ENCODE results near the gene PRR33. TPM values are rescaled to one million over a fixed set of nuclear protein-coding genes. Genes with fewer than 3 reads are reported as not detected.

The PRR33 gene
- total RNA-seq, 1 experiment from 2014 or later, result not detected

DNA sequence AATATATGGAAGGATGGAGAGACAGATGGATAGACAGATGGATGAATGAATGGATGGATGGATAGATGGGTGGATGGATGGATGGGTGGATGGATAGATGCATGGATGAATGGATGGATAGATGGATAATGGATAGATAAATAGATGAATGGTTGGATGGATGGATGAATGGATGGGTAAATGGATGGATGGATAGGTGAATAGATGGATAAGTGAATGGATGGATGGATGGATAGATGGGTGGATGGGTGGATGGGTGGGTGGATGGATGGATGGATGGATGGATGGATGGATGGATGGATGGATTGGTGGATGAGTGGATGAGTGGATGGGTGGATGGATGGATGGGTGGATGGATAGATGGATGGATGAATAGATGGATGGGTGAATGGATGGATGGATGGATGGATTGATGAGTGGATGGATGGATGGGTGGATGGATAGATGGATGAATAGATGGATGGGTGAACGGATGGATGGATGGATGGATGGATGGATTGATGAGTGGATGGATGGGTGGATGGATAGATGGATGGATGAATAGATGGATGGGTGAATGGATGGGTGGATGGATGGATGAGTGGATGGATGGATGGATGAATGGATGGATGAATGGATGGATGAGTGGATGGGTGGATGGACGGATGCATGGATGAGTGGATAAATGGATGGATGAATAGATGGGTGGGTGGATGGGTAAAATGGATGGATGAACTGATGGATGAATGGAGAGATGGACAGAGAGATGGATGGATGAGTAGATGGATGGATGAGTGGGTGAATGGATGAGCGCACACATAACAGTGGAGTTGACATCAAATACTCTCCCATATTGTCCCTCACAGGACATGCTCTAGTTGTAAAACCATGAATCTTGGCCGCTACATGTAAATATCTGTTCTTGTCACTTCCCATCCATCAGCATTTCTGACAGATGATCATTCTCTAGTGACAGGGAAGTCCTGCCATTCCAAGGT lies 30.0 kb downstream of the PRR33 start:
- intact Hi-C loops (cut with micrococcal nuclease), result no loop called here
- Histone ChIP-seq H3K9me3 (ENCODE audit: low read length) (no peaks in the 10 kb centered on the region), H3K4me1 (ENCODE audit: insufficient read depth, low read length) (peaks cover 7% of the 10 kb centered on the region), H3K4me2 (ENCODE audit: low read length) (no peak overlapping the region), H3F3A (ENCODE audit: low read length, unreplicated experiment) (no peaks in the 10 kb centered on the region), H2AFZ (ENCODE audit: low read length) (no peak overlapping the region), H3K36me3 (ENCODE audit: low read depth, low read length) (no peaks in the 10 kb centered on the region), H3K27ac (ENCODE audit: low read length) (no peak overlapping the region), H3K9me2 (replicated peaks; ENCODE audit: low read length) (no peaks in the 10 kb centered on the region), H4K20me1 (ENCODE audit: low read length) (no peaks in the 10 kb centered on the region), H3K4me3 (ENCODE audit: low read length) (no peak overlapping the region), H3K27me3 (ENCODE audit: low read length) (no peaks in the 10 kb centered on the region), H3K9ac (ENCODE audit: low read length) (no peak overlapping the region), H3K79me2 (ENCODE audit: low read length) (no peaks in the 10 kb centered on the region)
- CTCF ChIA-PET, result no interaction called here
- POLR2A ChIA-PET (ENCODE audit: unreplicated experiment), result no interaction called here
- no peak for DNase-seq
- no peak for ATAC-seq
- TF ChIP-seq EZH2phosphoT487 (IDR thresholded peaks at IDR 0.05; ENCODE audit: borderline replicate concordance, low read length), result no peak
- TF ChIP-seq EZH2 (IDR thresholded peaks at IDR 0.05; ENCODE audit: low read length, unreplicated experiment), result no peak
- TF ChIP-seq, protein P1, sequence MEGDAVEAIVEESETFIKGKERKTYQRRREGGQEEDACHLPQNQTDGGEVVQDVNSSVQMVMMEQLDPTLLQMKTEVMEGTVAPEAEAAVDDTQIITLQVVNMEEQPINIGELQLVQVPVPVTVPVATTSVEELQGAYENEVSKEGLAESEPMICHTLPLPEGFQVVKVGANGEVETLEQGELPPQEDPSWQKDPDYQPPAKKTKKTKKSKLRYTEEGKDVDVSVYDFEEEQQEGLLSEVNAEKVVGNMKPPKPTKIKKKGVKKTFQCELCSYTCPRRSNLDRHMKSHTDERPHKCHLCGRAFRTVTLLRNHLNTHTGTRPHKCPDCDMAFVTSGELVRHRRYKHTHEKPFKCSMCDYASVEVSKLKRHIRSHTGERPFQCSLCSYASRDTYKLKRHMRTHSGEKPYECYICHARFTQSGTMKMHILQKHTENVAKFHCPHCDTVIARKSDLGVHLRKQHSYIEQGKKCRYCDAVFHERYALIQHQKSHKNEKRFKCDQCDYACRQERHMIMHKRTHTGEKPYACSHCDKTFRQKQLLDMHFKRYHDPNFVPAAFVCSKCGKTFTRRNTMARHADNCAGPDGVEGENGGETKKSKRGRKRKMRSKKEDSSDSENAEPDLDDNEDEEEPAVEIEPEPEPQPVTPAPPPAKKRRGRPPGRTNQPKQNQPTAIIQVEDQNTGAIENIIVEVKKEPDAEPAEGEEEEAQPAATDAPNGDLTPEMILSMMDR (conservative IDR thresholded peaks at IDR 0.05; ENCODE audit: low read depth, low read length), result no peak
- BruUV-seq (replicated peaks), result no TSS peak

DNA sequence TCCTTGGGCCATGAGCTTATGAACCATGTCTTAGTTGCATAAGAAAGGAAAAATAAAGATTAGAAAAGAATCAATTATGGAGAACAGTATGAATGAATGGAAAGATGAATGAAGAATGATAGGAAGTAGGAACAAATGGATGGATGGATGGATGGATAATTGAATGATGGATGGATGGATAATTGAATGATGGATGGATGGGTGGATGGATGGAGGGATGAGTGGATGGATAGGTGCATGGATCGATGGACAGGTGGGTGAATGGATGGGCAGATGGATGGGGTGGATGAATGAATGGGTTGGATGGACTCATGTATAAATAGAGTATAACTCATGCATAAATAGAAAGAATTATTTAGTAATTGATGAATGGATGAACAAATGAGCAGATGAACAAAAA lies 31.6 kb downstream of the PRR33 start:
- Histone ChIP-seq H3K9me2 (replicated peaks; ENCODE audit: low read length) (no peaks in the 10 kb centered on the region), H3K4me1 (ENCODE audit: insufficient read depth, low read length) (peaks cover 7% of the 10 kb centered on the region), H3F3A (ENCODE audit: low read length, unreplicated experiment) (no peaks in the 10 kb centered on the region), H3K27ac (ENCODE audit: low read length) (no peak overlapping the region), H2AFZ (ENCODE audit: low read length) (no peak overlapping the region), H3K27me3 (ENCODE audit: low read length) (no peaks in the 10 kb centered on the region), H4K20me1 (ENCODE audit: low read length) (no peaks in the 10 kb centered on the region), H3K9me3 (ENCODE audit: low read length) (no peaks in the 10 kb centered on the region), H3K36me3 (ENCODE audit: low read depth, low read length) (no peaks in the 10 kb centered on the region), H3K79me2 (ENCODE audit: low read length) (no peaks in the 10 kb centered on the region), H3K4me2 (ENCODE audit: low read length) (no peak overlapping the region), H3K9ac (ENCODE audit: low read length) (no peak overlapping the region), H3K4me3 (ENCODE audit: low read length) (no peak overlapping the region)
- TF ChIP-seq, protein P1 (conservative IDR thresholded peaks at IDR 0.05; ENCODE audit: low read depth, low read length), result no peak
- no peak for TF ChIP-seq EZH2phosphoT487 (IDR thresholded peaks at IDR 0.05; ENCODE audit: borderline replicate concordance, low read length)
- no peak for TF ChIP-seq EZH2 (IDR thresholded peaks at IDR 0.05; ENCODE audit: low read length, unreplicated experiment)
- no TSS peak for BruUV-seq (replicated peaks)
- DNase-seq (no peak), ATAC-seq (no peak)
- ChIA-PET CTCF (no interaction called here), POLR2A (ENCODE audit: unreplicated experiment) (no interaction called here)
- intact Hi-C loops (cut with micrococcal nuclease), result no loop called here

DNA sequence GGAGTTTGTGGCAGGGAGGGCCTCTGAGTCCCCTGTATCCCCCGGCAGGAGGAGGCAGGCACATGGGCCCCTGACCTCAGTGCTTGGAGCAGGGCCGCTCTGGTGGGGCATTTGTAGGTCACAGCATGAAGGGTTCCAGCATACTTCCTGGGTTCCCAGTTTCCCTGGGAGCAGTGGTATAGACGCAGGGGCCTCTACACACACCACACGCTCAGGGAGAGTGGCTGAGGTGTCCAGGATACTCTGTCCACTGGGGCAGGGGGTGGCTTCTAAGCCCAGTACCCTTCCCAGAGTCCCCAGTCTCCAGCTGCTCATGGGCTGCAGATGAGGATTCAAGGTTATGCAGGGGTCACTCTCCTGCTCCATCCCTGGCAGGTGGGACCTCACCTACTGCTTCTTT lies 32.7 kb downstream of the PRR33 start:
- Histone ChIP-seq H3F3A (ENCODE audit: low read length, unreplicated experiment) (no peaks in the 10 kb centered on the region), H3K36me3 (ENCODE audit: low read depth, low read length) (no peaks in the 10 kb centered on the region), H3K9me2 (replicated peaks; ENCODE audit: low read length) (no peaks in the 10 kb centered on the region), H3K4me2 (ENCODE audit: low read length) (no peak overlapping the region), H3K79me2 (ENCODE audit: low read length) (no peaks in the 10 kb centered on the region), H3K9me3 (ENCODE audit: low read length) (no peaks in the 10 kb centered on the region), H3K9ac (ENCODE audit: low read length) (no peak overlapping the region), H3K4me3 (ENCODE audit: low read length) (no peak overlapping the region), H3K27me3 (ENCODE audit: low read length) (no peaks in the 10 kb centered on the region), H3K4me1 (ENCODE audit: insufficient read depth, low read length) (peaks cover 7% of the 10 kb centered on the region), H2AFZ (ENCODE audit: low read length) (no peak overlapping the region), H4K20me1 (ENCODE audit: low read length) (no peaks in the 10 kb centered on the region), H3K27ac (ENCODE audit: low read length) (no peak overlapping the region)
- no TSS peak for BruUV-seq (replicated peaks)
- TF ChIP-seq EZH2phosphoT487 (IDR thresholded peaks at IDR 0.05; ENCODE audit: borderline replicate concordance, low read length) (no peak), EZH2 (IDR thresholded peaks at IDR 0.05; ENCODE audit: low read length, unreplicated experiment) (no peak)
- TF ChIP-seq, protein P1 (conservative IDR thresholded peaks at IDR 0.05; ENCODE audit: low read depth, low read length), result no peak
- DNase-seq, result no peak
- ChIA-PET POLR2A (ENCODE audit: unreplicated experiment) (no interaction called here), CTCF (no interaction called here)
- intact Hi-C loops (cut with micrococcal nuclease), result no loop called here
- ATAC-seq, result no peak
